Measurements from ENCODE around the gene LITAFD.
"Not testable (repeated sequence)": the region's sequence is repeated elsewhere in the genome, so short reads cannot be mapped to it uniquely, and the experiment has no call there.

Gene LITAFD

DNA sequence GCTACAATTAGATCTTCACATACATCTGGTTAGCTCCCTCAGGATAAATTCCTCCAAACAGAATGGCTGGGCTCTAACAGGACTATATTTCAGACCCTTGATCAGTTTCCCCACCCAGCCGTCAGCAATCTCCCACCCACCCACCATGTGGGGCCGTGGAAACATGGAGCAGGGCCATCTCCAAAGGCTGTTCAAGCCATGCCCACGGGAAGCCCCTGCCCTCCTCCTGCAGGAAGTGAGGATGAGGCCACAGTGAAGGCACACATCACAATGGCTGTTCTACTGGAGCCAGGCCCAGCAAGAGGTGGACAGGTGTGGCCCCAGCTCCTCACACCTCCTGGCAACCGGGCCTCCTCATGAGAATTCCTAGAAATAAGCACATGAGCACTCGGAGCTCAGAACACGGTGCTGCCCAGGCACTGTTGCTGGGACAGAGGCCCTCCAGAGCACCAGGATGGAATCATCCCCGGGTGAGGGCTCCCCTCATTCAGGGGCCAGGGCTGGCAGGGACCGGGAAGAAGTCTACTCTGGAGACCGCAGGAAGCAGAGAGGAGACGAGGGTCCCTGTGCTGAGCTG is at the start of gene LITAFD:
TSS of gene LITAFD (plus strand) at position 311 of the 577 bp plus-strand sequence. CDS start 2,005 bp downstream, outside the sequence.
- DNase-seq (ENCODE audit: low read depth in 2 of 3, low spot score in 2 of 3) = no peak

DNA sequence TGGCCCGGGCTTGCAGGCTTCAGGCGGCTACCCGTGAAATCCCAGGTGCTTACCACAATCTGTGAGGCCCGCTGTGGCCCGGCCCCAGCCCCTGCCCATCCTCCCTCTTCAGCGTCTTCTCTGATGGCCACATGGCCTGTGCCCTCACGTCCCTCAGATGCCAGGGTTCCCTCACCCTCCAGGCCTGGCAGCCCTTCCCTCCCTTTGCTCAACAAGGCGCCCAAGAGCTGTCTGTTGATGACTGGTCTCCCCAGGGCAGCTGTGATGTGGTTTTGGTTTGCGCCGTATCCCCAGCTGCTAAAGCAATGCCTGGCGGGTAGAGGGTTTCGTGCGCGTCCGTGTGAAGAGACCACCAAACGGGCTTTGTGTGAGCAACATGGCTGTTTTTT is 49.4 kb upstream of the LITAFD start:
- DNase-seq (ENCODE audit: low read depth in 2 of 3, low spot score in 2 of 3) = no peak

DNA sequence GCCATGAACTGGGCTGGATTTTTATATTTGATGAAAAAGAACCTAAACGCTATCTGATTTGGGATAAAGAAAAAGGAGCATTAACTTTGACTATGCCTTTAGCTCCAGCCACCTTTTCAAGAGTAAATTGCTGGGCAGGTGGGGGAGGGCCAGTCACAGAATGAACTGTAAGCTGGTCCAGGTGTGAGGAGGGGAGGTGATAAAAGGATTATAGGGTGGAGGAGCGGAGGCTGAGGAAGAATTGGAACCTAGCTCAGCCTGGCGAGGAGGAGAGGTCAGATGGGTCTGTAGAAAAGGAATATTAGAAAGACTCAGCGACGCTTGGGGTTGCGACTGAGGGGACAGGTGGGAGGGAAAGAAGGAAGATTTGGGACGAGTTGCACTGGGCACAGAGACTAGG is 45.4 kb upstream of the LITAFD start:
- DNase-seq (ENCODE audit: low read depth in 2 of 3, low spot score in 2 of 3) = not testable (repeated sequence)

DNA sequence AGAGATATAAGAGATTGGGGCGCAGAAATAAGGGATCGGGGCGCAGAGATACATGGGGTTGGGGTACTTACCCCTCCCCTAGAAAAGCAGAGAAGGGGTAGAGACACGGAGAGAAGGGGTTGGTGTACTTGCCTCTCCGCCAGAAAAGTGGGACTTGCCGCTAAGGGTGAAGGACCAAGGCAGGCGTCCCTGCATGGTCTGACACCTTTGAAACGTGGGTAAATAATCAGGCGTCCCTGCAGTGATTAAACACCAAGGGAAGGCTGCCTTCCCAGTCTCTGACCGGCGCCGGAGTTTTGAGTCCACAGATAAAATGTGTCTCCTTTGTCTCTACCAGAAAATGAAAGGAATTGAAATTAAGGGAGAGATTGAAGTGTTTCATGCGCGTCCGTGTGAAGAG is 44.6 kb upstream of the LITAFD start:
- not testable (repeated sequence) for DNase-seq (ENCODE audit: low read depth in 2 of 3, low spot score in 2 of 3)

DNA sequence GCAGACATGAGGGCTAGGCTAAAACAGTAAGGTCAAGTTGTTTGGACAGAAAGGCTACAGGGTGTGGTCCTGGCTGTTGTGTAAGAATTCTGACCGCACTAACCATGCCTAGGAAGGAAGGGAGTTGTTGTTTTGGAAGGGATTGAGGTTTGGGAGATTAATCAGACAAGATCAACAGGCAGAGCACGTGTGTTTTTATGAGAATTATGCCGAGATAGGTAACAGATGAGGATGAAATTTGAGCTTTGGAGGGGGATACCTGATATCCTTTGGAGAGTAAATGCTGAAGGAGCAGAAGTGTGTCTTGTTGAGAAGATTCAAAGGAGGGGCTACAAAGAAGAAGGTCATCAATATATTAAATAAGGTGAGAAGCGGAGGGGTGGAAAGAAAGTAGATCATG is 40.1 kb upstream of the LITAFD start:
- not testable (repeated sequence) for DNase-seq (ENCODE audit: low read depth in 2 of 3, low spot score in 2 of 3)

DNA sequence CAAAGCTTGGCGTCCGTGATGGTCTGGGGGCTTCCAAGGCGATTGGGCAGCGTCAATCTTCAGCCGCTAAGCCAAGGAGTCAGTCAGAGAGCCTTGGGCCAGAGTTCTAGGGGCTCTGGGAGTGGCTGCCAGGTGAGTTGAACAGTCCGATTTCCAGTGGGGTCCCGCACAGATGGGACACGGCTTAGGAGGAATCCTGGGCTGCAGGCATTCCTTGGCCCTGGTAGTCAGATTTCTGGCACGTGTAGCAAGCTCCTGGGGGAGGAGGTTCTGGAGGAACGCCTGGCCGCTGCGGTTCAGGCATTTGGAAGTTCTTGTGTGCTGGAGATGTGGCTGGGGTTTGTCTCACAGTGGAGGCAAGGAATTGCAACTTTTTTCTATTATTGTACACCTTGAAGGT is 38.9 kb upstream of the LITAFD start:
- DNase-seq (ENCODE audit: low read depth in 2 of 3, low spot score in 2 of 3) = not testable (repeated sequence)

DNA sequence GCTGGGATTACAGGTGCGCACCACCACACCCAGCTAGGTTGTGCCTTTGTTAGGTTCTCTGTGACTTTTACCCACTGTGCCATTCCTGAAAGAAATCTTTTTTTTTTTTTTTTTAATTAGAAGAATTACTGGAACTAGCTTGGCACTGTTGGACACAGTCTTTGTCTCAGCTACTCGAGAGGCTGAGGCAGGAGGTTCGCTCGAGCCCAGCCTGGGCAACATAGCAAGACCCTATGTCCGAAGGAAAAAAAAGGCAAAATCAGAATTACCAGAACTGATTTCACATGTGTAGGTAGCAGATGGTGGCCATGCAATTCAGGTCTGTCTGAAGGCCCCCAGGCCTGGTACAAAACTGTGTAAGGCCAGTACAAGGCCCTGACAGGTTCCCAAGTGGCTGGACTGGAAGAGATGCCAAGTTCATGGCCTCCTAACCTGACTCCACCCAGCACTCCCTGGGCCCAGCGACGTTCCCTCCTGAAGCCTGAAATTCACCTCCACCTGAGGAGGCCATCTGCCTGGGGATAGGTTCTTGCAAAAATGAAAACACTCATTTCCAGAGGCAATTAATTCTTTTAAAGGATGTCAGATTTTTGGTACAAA is 36.4 kb upstream of the LITAFD start:
- DNase-seq (ENCODE audit: low read depth in 2 of 3, low spot score in 2 of 3) = no peak

DNA sequence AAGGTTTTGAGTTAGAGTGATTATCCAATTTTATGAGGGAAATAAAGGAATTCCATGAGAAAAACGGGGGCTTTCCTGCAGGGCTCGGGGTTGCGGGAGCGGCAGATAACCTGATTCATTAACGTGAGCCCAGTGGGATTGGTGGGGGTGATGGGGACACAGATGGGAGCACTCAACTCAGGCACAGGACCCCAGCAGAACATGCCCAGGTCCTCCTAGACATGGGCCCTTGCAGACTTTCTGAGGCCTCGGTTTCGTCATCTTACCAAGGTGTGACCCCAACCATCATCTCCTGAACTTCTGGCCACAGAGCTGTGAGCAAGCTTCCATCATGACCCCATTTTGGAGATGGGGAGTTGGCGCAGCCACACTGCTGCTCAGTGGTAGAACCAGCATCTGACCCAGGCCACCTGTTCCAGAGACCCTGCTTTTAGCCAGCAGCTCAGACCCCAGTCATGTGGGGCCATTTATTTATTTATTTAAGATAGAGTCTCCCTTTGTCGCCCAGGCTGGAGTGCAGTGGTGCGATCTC is 35.7 kb upstream of the LITAFD start:
- DNase-seq (ENCODE audit: low read depth in 2 of 3, low spot score in 2 of 3) = no peak

DNA sequence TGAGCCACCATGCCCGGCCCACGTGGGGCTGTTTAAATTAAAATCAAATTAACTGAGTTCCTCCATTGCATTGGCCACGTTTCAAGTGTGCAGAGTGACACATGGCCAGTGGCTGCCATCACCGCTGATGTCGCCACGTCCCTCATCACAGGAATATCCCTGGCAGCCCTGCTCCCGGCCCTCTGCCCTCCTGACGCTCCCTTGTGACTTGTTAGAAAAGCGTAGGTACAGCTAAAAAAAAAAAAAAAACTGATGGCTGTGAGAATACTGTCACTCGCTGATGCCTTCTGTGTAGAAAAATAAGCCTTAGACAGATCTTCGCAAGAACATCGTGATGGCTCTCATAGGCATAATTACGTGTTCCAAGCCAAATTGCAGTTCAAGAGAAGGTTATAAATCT is 35.0 kb upstream of the LITAFD start:
- DNase-seq (ENCODE audit: low read depth in 2 of 3, low spot score in 2 of 3) = no peak

DNA sequence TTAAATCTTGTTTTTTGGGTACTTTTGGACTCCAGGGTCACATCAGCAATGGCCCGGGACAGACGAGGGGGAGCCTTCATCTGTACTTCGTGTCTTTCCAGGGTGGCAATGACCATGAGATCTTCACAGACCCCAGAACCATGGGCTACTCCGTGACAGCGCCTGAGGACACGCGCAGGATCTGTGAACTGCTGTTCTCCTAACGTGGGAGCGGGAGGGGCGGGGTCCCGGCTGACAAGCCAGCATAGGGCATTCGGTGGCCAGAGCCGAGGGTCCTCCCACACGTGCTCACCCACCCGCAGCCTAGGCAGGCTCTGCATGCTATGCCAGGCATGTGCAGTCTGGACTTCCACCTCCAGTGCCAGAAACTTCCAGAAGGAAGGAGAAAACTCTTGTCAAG is 34.5 kb upstream of the LITAFD start:
- DNase-seq (ENCODE audit: low read depth in 2 of 3, low spot score in 2 of 3) = no peak

DNA sequence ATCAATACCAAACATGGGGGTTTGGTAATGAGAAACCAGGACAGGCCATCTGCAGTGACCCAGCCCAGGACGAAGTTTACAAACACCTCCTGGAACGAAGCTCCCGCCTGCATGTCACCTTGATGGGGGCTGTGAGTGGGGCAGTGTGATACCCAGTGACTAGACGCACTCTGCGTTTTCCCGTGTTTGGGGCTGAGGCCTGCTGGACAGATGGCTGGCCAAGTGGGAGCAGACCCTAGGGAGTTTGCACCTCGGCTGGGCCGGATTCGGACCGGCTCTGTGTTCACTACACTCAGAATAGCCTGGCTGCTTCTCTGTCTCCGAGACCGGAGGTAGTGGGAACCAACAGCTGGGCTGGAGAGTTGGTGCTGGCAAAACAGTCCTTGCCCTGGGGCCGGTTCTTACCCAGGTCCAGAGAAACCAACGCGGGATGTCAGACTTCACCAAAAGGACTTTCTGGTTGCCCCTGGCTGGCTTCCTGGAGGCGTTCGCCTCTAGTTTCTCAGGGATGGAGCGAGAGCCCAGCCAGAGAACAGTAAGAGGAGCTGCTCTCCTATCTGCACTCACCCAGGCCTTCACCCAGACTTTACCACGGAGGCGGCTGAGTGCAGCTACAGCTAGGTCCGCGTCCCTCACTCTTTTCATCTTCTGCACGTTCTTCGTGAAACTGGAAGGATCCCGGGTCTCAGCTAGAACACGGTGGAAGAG is 33.8 kb upstream of the LITAFD start:
- no peak for DNase-seq (ENCODE audit: low read depth in 2 of 3, low spot score in 2 of 3)

DNA sequence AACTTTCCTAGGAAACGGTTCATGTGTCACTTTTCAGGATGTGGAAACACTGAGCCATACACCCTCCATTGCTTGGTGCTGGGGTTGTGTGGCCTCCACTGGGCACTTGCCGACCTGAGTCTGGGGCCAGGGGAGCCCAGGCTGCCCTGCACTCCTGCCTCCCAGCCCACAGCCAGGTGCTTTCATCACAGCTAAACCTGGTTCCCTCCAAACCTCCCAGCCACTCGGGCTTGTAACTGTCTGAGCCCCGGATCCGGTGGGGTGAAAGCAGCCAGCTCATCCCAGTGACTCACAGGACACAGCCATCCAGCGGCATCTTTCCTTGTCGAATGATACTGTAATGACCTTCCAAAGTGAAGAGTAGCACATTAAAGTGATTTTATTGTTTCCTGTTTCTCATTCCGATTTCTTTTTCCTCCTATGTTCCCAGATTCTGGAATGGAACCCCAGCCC is 33.2 kb upstream of the LITAFD start:
- DNase-seq (ENCODE audit: low read depth in 2 of 3, low spot score in 2 of 3) = no peak

DNA sequence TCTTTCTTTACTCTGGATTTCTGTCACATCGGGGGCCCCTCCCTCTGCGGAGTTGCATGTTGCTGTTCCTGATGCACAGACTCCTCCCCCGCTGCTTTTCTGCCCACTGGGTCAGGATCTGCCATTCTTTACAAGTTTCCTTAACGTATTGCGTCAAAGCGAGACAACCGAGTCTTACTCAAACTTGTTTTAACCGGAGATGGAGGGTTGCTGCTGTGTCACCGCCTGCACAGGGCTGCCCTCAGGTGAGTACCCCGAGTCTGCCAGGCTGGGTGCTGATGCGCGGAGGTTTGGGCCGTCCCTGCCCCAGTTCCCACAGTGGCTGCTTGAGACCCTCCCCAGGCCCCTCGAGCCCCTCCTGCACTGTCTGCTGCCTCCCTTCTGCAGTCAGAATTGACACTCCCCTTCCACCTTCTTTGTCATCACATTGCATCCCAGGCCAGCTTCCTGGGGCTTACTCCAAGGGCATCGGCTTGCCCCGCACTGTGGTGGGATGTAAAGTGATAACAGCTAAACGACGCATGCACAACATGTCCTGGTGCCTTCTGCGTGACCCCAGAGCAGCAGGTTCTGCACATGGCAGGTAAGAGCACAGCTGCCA is 32.6 kb upstream of the LITAFD start:
- DNase-seq (ENCODE audit: low read depth in 2 of 3, low spot score in 2 of 3) = no peak

DNA sequence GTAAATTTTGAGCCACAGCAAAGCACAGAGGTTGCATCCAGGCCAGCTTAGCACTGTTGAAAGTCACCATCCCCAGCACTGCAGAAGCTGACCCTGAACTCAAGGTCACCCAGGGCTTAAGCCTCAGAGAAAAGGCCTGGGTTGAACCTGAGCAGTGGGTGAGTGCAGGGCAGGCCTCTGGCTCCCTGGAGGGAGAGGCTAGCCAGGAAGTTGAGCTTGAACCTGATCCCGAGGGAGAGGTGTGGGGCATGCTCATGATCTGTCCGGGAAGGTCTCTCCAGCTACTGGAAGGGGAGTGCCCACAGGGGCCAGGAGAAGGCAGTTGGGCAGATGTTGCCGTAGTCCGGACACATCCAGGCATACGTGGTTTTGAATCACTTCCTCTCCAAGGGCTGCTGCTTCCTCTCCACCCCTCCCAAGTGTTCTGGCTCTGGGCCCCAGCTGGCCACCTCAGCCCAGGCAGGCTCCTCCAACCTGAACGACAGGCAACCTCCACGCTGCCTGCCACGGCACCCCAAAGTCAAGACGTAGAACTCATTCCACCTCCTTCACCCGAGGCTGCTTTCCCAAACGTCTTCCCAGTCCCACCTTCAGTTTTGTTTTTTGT is 31.8 kb upstream of the LITAFD start:
- DNase-seq (ENCODE audit: low read depth in 2 of 3, low spot score in 2 of 3) = no peak

DNA sequence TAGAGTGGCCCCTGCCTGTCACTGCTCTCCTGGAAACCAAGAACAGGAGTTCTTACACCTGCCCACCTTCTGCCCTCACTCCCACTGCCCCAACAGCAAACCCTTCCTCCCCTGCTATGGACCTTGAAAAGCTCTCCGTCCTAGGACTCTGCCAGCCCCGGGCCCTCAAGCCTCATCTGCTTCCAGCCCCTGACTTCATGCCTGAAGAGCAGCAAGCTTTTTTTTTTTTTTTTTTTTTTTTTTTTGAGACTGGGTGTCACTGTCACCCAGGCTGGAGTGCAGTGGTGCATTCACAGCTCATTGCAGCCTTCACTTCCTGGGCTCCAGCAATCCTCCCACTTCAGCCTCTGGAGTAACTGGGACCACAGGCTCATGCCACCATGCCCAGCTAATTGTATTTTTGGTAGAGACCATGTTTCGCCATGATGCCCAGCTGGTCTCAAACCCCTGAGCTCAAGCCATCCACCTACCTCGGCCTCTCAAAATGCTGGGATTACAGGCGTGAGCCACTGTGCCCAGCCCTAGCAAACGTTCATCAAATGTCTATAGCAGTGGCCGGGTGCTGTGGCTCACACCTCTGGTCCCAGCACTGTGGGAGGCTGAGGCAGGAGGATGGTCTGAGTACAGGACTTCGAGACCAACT is 30.3 kb upstream of the LITAFD start:
- DNase-seq (ENCODE audit: low read depth in 2 of 3, low spot score in 2 of 3) = no peak

DNA sequence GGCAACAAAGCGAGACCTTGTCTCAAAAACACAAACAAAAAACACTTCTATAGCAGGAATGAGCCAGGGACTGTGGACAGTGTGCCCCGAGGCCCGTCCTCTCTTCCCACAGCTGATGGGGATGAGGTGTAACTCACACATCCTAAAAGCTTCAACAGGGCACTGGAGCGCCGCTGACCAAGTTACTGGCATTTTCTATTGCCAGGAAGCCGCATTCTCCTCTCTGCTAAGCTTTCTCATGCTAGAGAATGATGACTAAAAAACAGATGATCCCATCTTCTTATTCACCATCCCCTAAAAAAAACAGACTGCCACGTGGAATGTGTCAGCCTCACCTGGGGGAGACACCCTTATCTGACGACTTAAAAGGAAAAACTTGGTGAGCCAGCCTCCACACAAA is 29.6 kb upstream of the LITAFD start:
- no peak for DNase-seq (ENCODE audit: low read depth in 2 of 3, low spot score in 2 of 3)

DNA sequence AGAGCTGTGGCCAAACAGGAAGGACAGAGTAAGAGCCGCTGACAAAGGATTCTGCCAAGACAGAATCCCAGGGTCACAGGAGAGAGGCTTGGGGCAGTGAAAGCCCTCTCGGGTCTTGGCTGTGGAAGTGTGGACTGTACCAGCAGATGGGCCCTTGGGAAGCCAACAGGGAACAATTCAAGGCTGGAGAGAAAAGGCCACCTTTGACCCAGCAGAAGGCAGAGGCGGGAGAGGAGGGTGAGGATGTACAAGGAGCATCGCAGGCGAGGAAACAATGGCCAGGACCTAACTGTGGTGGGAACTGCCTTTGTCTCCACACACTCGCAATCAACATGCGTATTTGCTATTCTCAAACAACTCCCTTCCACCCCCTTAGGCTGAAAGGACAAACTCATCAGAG is 29.0 kb upstream of the LITAFD start:
- DNase-seq (ENCODE audit: low read depth in 2 of 3, low spot score in 2 of 3) = no peak

DNA sequence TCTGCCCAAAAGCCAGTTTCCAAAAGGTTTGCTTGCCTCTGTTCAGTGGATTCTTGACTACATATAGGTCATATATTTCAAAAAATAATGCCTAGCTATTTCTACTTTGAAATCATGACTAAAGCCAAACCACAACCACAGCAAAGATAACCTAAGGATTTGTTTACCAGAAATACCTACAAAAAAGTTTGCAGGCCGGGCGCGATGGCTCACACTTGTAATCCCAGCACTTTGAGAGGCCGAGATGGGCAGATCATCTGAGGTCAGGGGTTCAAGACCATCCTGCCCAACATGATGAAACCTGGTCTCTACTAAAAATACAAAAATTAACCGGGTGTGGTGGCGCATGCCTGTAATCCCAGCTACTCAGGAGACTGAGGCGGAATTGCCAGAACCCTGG is 28.5 kb upstream of the LITAFD start:
- no peak for DNase-seq (ENCODE audit: low read depth in 2 of 3, low spot score in 2 of 3)

DNA sequence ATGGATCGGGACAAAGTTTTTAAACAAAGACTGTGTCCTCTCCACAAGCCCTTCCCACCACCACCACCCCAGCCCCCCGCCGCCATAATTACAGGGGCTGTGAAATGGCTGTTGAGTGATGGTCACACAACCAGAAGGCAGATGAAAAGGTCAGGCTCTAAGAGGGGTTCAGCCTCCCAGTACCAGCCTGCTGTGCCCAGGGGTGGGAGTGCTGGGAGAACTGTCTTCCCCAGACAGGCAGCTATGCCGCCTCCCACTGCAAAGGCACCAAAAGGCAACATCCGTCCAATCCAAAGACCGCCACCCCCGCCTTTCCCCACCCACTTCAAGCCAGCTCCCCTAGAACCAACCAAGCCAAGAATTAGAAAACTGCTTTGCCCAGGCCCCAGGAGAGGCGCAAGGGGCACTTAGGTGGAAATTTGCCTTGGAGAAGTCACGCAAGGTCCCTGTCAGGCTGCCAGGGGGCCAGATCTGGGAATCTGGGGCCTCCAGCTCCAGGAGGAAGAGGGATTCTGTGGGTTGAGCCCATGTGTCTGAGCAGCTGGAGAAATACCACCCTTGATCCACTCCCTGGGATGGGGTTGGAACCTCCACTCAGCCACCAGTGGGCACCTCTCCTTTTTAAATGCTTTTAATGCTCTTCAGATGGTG is 27.7 kb upstream of the LITAFD start:
- DNase-seq (ENCODE audit: low read depth in 2 of 3, low spot score in 2 of 3) = no peak

DNA sequence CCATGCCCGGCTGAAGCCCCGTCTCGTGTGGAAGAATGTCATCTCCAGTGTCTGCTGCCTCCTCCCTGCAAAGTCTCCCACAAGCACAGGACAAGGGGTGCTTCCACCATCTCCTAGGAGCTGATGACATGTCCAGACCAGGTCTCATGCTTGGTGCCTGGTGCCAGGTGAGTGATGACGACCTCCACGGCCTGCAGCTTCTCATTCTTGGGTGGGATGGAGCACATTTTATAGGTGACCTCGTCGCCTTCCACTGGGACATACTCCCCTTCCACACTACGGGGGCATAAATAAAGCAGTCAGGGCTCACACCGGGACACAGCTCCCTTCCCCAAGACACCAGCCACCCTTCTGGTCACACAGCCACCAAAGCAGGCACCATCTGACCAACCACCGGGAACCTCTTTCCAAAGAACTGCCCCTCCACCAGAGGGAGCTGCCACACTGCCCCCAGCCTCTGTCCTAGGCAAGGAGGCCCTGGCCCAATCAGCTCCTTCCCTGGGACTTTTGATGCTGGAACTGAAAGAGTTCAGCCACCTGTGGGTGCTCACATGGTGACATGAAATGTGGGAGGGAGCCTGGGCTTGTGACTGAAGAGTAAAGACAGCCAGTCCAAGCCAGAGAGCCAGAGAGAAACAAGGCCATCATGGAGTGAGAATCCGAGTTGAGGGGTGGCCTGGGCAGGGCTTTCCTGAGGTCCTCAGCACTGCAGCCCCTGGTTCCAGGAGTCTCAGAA is 26.9 kb upstream of the LITAFD start:
- DNase-seq (ENCODE audit: low read depth in 2 of 3, low spot score in 2 of 3) = no peak

All from activated CD8-positive, alpha-beta memory T cell treated with anti-CD3 and anti-CD28 coated beads for 48 hours (primary cell).